ENCODE results near the gene GTPBP2.

DNA sequence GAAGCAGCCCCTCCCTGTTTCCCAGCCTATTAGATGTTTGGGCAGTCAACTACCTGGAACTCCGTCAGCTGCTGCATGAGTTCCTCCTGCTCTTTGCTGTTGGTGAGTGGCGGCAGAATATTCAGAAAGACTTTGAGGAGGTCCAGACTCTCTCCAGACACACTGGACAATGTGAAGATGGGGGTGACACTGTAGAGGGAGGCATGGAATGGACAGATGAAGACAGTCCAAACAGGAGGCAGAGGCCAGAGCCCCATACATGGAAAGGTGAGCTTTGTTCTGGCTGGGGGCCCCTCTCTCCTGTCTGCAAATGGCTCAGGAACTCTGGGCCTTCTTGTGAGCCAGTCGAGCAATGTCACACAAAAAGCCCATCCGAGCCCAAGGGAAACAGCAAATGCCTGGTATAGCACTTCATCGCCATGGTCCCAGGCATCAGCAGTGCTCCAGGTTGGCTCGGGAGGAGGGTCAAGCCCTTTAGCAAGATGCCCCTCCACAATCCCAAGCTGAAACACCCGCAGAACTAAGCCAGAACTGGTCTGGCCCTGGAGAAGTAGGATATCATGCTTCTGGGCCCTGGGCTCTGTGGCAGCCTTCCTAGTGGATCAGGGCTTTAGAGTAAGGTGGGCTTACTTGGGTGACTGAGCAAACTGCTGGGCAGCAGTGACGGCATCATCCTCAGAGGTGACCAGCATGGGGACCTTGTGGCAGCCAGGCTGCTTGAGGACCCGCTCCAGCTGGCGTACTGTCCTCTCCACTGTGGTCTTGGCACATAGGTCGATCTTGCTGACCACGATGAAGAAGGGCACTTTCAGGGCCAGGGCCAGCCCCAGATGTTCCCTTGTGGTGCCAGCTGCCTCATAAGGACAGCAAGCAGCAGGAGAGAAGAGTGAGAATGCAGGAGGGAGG lies 4.9 kb downstream of the GTPBP2 start:
- TF ChIP-seq, protein P1, sequence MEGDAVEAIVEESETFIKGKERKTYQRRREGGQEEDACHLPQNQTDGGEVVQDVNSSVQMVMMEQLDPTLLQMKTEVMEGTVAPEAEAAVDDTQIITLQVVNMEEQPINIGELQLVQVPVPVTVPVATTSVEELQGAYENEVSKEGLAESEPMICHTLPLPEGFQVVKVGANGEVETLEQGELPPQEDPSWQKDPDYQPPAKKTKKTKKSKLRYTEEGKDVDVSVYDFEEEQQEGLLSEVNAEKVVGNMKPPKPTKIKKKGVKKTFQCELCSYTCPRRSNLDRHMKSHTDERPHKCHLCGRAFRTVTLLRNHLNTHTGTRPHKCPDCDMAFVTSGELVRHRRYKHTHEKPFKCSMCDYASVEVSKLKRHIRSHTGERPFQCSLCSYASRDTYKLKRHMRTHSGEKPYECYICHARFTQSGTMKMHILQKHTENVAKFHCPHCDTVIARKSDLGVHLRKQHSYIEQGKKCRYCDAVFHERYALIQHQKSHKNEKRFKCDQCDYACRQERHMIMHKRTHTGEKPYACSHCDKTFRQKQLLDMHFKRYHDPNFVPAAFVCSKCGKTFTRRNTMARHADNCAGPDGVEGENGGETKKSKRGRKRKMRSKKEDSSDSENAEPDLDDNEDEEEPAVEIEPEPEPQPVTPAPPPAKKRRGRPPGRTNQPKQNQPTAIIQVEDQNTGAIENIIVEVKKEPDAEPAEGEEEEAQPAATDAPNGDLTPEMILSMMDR (IDR thresholded peaks at IDR 0.05) = no peak
- no peak for TF ChIP-seq POLR2A (IDR thresholded peaks at IDR 0.05)
